Activated CD4-positive, alpha-beta T cell treated with anti-CD3 and anti-CD28 coated beads for 36 hours (primary cell): ENCODE measurements around the gene PCCA. TPM values are rescaled to one million over a fixed set of nuclear protein-coding genes. Genes with fewer than 3 reads are reported as not detected.

Source experiments
- ATAC-seq: fragments of 200-7000 bp; cut with Tn5 transposase; one replicate; pipeline ENCODE4 v1.10.0; 2021; ENCODE audit warnings: mild to moderate bottlenecking, moderate library complexity
- CTCF ChIA-PET: fragments of 350-600 bp; sonication (Branson Sonifier 250); formaldehyde crosslinking; loops from one replicate; lab custom pipeline; 2021; ENCODE audit warnings: antibody characterized with exemption; lab: Charles Lee
- POLR2A ChIA-PET: fragments of 350-600 bp; sonication (Branson Sonifier 250); formaldehyde crosslinking; loops from one replicate; lab custom pipeline; 2021; ENCODE audit warnings: antibody characterized with exemption, inconsistent platforms; lab: Charles Lee
- DNase-seq: peaks from one replicate; pipeline ENCODE4 v3.0.0-alpha.2; 2020
- H3K27ac Mint-ChIP-seq: one replicate; pipeline ENCODE4 v1.8.0; 2021; ENCODE audit warnings: mixed read lengths
- H3K27me3 Mint-ChIP-seq: one replicate; pipeline ENCODE4 v1.8.0; 2021; ENCODE audit warnings: mixed read lengths
- H3K36me3 Mint-ChIP-seq: one replicate; pipeline ENCODE4 v1.8.0; 2021; ENCODE audit warnings: low read depth, mixed read lengths
- H3K4me1 Mint-ChIP-seq: one replicate; pipeline ENCODE4 v1.8.0; 2021; ENCODE audit warnings: mixed read lengths
- H3K4me3 Mint-ChIP-seq: one replicate; pipeline ENCODE4 v1.8.0; 2021; ENCODE audit warnings: mild to moderate bottlenecking, moderate library complexity, mixed read lengths
- H3K9me3 Mint-ChIP-seq: one replicate; pipeline ENCODE4 v1.8.0; 2021; ENCODE audit warnings: low read depth, mixed read lengths
- intact Hi-C, 2 experiments: fragments of 100-400 bp; cut with DNase I in 1 of 2; cut with micrococcal nuclease in 1 of 2; formaldehyde crosslinking; loops; one replicate each; pipeline versions ENCODE4 v1.14.2 to v1.15.1; 2022 to 2024; cut with DNase I, micrococcal nuclease
- total RNA-seq, 2 experiments: library from RNA; stranded (reverse); gene quantifications; one replicate each; pipeline ENCODE4 v1.2.3, GENCODE V29; 2021

Gene PCCA
- total RNA-seq, 2 experiments from 2014 or later, result 5.8 to 7.3 TPM

GRCh38 chr13:100543872-100544602 is 455.1 kb downstream of the PCCA start:
- CTCF ChIA-PET, result interaction anchor here (0.6 to 0.7 kb wide), 2 partner anchors 8 to 41 kb away, joined by 3 read pairs; no protein-coding TSS in a partner anchor
- intact Hi-C loops, result no loop called here
- Mint-ChIP-seq H3K4me3 (no peak overlapping the region), H3K27me3 (no peaks in the 10 kb centered on the region), H3K36me3 (no peaks in the 10 kb centered on the region), H3K9me3 (no peaks in the 10 kb centered on the region), H3K4me1 (peaks cover 10% of the 10 kb centered on the region), H3K27ac (no peak overlapping the region)
- POLR2A ChIA-PET, result no interaction called here
- no peak for ATAC-seq
- no peak for DNase-seq

- no peak for ATAC-seq
- POLR2A ChIA-PET, result no interaction called here
- Mint-ChIP-seq H3K36me3 (no peaks in the 10 kb centered on the region), H3K4me1 (peaks cover 6% of the 10 kb centered on the region), H3K27me3 (no peaks in the 10 kb centered on the region), H3K4me3 (no peak overlapping the region), H3K9me3 (no peaks in the 10 kb centered on the region), H3K27ac (no peak overlapping the region)
- intact Hi-C loops, result no loop called here
- no peak for DNase-seq
- CTCF ChIA-PET, result no interaction called here
These were observed 456.2 kb downstream of the PCCA start for GRCh38 chr13:100544866-100545683.

DNA sequence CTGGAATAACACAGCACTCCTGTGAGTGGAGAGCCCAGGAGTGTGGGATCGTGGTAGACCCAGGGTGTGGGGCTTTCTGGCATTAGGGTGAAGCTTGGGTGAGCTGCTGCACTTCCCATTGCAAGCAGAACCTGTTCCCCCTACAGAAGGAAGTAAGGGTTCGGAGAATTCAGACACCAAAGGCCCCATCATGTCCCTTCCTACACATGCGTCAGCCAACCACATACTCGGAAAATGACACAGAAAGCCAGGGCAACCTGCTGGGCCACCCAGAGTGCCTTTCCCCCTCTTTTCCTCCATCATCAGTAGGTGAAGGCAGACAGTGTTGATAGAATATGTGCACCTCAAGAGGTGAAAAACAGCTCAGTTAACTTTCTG is 456.8 kb downstream of the PCCA start:
- ChIA-PET CTCF (interaction anchor here (0.5 kb wide), 1 partner anchor 515 kb away, joined by 3 read pairs; no protein-coding TSS in a partner anchor), POLR2A (no interaction called here)
- Mint-ChIP-seq H3K9me3 (no peaks in the 10 kb centered on the region), H3K4me3 (no peak overlapping the region), H3K27me3 (no peaks in the 10 kb centered on the region), H3K27ac (no peak overlapping the region), H3K36me3 (no peaks in the 10 kb centered on the region), H3K4me1 (peaks cover 6% of the 10 kb centered on the region)
- DNase-seq, result no peak
- intact Hi-C loops, result no loop called here
- no peak for ATAC-seq

- no peak for ATAC-seq
These were observed 458.0 kb downstream of the PCCA start for GRCh38 chr13:100546713-100547405.

GRCh38 chr13:100547791-100548201 is 458.9 kb downstream of the PCCA start:
- ATAC-seq, result no peak
- DNase-seq, result no peak
- Mint-ChIP-seq H3K27me3 (no peaks in the 10 kb centered on the region), H3K4me3 (no peak overlapping the region), H3K9me3 (no peaks in the 10 kb centered on the region), H3K27ac (no peak overlapping the region), H3K36me3 (no peaks in the 10 kb centered on the region), H3K4me1 (peaks cover 2% of the 10 kb centered on the region)
- POLR2A ChIA-PET, result no interaction called here
- intact Hi-C loops, result no loop called here
- CTCF ChIA-PET, result no interaction called here

More at GRCh38 chr13:100546713-100547405, 458.0 kb downstream of the PCCA start:
- intact Hi-C loops, result no loop called here
- no peak overlapping the region for H3K27ac Mint-ChIP-seq
- H3K36me3 Mint-ChIP-seq, result no peaks in the 10 kb centered on the region
- ChIA-PET CTCF (interaction anchor here (0.7 kb wide), 1 partner anchor 632 kb away, joined by 5 read pairs; no protein-coding TSS in a partner anchor), POLR2A (no interaction called here)
- no peak for DNase-seq
- no peaks in the 10 kb centered on the region for H3K27me3 Mint-ChIP-seq
- no peak overlapping the region for H3K4me3 Mint-ChIP-seq
- no peaks in the 10 kb centered on the region for H3K9me3 Mint-ChIP-seq
- peaks cover 6% of the 10 kb centered on the region for H3K4me1 Mint-ChIP-seq

DNA sequence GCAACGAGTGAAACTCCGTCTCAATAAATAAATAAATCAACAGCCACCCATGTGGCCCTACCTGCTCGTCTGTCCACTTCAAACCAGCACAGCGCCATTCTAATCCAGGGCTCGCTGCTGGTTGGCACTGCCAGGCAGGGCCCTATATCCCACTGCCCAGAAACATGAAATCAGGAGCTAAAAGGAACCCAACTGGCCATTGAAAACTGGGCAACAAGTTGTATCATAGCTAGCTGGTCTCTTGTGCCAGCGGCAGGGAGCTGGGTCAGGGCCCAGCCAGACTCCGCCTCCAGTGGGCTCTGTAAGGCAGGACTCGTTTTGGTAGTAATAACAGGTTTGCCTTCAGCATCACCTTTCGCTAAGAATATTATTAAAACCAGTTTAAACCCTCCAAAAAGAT is 460.4 kb downstream of the PCCA start:
- DNase-seq (no peak), ATAC-seq (no peak)
- no peak overlapping the region for H3K27ac Mint-ChIP-seq
- no peak overlapping the region for H3K4me3 Mint-ChIP-seq
- intact Hi-C loops, result no loop called here
- H3K36me3 Mint-ChIP-seq, result no peaks in the 10 kb centered on the region
- POLR2A ChIA-PET, result no interaction called here
- CTCF ChIA-PET, result interaction anchor here (1.1 kb wide), 1 partner anchor 12 kb away, joined by 4 read pairs; no protein-coding TSS in a partner anchor
- H3K9me3 Mint-ChIP-seq, result no peaks in the 10 kb centered on the region
- no peaks in the 10 kb centered on the region for H3K27me3 Mint-ChIP-seq
- no peaks in the 10 kb centered on the region for H3K4me1 Mint-ChIP-seq

- intact Hi-C loops, result no loop called here
- H3K4me3 Mint-ChIP-seq, result no peak overlapping the region
- H3K4me1 Mint-ChIP-seq, result no peaks in the 10 kb centered on the region
- ChIA-PET POLR2A (no interaction called here), CTCF (interaction anchor here (1.4 kb wide), 1 partner anchor 20 kb away, joined by 7 read pairs; no protein-coding TSS in a partner anchor)
- no peaks in the 10 kb centered on the region for H3K27me3 Mint-ChIP-seq
- ATAC-seq (no peak), DNase-seq (no peak)
- H3K36me3 Mint-ChIP-seq, result peaks cover 4% of the 10 kb centered on the region
- H3K9me3 Mint-ChIP-seq, result no peaks in the 10 kb centered on the region
- H3K27ac Mint-ChIP-seq, result no peak overlapping the region
These were observed 463.9 kb downstream of the PCCA start for GRCh38 chr13:100552755-100553154.

GRCh38 chr13:100559886-100560285 is 471.0 kb downstream of the PCCA start:
- DNase-seq (no peak), ATAC-seq (no peak)
- POLR2A ChIA-PET, result no interaction called here
- no peaks in the 10 kb centered on the region for H3K9me3 Mint-ChIP-seq
- no peaks in the 10 kb centered on the region for H3K4me1 Mint-ChIP-seq
- CTCF ChIA-PET, result interaction anchor here (2.2 kb wide), 1 partner anchor 14 kb away, joined by 15 read pairs; no protein-coding TSS in a partner anchor
- H3K27ac Mint-ChIP-seq, result no peak overlapping the region
- intact Hi-C loops, result no loop called here
- H3K36me3 Mint-ChIP-seq, result peaks cover 2% of the 10 kb centered on the region
- no peaks in the 10 kb centered on the region for H3K27me3 Mint-ChIP-seq
- H3K4me3 Mint-ChIP-seq, result no peak overlapping the region

GRCh38 chr13:100560498-100561157 is 471.7 kb downstream of the PCCA start:
- CTCF ChIA-PET, result interaction anchor here (0.8 to 2.2 kb wide), 2 partner anchors 11 to 13 kb away, joined by 4 to 15 read pairs; no protein-coding TSS in a partner anchor

DNA sequence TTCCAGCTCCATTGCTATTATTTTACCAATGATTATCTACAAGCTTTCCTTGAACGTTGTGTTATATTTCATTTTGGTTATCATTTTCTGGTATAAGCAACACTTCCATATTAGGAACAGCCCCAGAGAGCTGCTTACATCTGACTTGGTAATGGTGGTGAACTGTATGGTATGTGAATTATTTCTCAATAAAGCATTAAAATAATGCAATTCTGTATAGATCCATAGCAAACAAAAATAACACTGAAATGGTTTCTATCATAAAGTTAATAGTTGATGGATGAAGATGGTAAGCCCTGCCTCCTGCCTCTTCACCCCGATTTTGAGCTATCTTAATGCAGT is 472.2 kb downstream of the PCCA start:
- intact Hi-C loops, result no loop called here
- H3K27ac Mint-ChIP-seq, result no peak overlapping the region
- ATAC-seq, result no peak

More at GRCh38 chr13:100560498-100561157, 471.7 kb downstream of the PCCA start:
- Mint-ChIP-seq H3K27ac (no peak overlapping the region), H3K9me3 (no peaks in the 10 kb centered on the region), H3K4me1 (no peaks in the 10 kb centered on the region), H3K27me3 (no peaks in the 10 kb centered on the region), H3K36me3 (peaks cover 2% of the 10 kb centered on the region), H3K4me3 (no peak overlapping the region)
- no peak for DNase-seq
- no peak for ATAC-seq
- POLR2A ChIA-PET, result no interaction called here
- intact Hi-C loops, result no loop called here

More for the DNA sequence above, 472.2 kb downstream of the PCCA start:
- ChIA-PET POLR2A (no interaction called here), CTCF (interaction anchor here (0.8 kb wide), 1 partner anchor 12 kb away, joined by 4 read pairs; no protein-coding TSS in a partner anchor)
- no peaks in the 10 kb centered on the region for H3K27me3 Mint-ChIP-seq
- H3K36me3 Mint-ChIP-seq, result peaks cover 2% of the 10 kb centered on the region
- no peaks in the 10 kb centered on the region for H3K4me1 Mint-ChIP-seq
- no peaks in the 10 kb centered on the region for H3K9me3 Mint-ChIP-seq
- no peak for DNase-seq
- H3K4me3 Mint-ChIP-seq, result no peak overlapping the region
